GM06990 (cell line): ENCODE measurements around the gene FEV.

Source experiments
- DNase-seq: peaks from one replicate; pipeline ENCODE4 v3.0.0-alpha.2; 2011; ENCODE audit not compliant: insufficient read length; ENCODE audit errors: extremely low read depth
- H3K27me3 ChIP-seq: replicated peaks from 2 replicates; pipeline ENCODE4 v1.6.0; 2011; ENCODE audit warnings: low read length; ENCODE audit not compliant: control insufficient read depth, insufficient read depth
- H3K36me3 ChIP-seq: 2 replicates; pipeline ENCODE4 v1.5.1; 2011; ENCODE audit warnings: low read length; ENCODE audit not compliant: control insufficient read depth, insufficient read depth
- H3K4me3 ChIP-seq: replicated peaks from 2 replicates; pipeline ENCODE4 v1.5.1; 2011; ENCODE audit warnings: low read depth, mild to moderate bottlenecking, control low read depth, low read length
- TF ChIP-seq, protein P1 (sequence below): IDR thresholded peaks from 2 replicates; pipeline ENCODE4 v1.5.1; 2011; ENCODE audit warnings: low read length, control low read depth, mild to moderate bottlenecking, inconsistent platforms; ENCODE audit not compliant: insufficient read depth, poor library complexity, severe bottlenecking

The FEV gene

DNA sequence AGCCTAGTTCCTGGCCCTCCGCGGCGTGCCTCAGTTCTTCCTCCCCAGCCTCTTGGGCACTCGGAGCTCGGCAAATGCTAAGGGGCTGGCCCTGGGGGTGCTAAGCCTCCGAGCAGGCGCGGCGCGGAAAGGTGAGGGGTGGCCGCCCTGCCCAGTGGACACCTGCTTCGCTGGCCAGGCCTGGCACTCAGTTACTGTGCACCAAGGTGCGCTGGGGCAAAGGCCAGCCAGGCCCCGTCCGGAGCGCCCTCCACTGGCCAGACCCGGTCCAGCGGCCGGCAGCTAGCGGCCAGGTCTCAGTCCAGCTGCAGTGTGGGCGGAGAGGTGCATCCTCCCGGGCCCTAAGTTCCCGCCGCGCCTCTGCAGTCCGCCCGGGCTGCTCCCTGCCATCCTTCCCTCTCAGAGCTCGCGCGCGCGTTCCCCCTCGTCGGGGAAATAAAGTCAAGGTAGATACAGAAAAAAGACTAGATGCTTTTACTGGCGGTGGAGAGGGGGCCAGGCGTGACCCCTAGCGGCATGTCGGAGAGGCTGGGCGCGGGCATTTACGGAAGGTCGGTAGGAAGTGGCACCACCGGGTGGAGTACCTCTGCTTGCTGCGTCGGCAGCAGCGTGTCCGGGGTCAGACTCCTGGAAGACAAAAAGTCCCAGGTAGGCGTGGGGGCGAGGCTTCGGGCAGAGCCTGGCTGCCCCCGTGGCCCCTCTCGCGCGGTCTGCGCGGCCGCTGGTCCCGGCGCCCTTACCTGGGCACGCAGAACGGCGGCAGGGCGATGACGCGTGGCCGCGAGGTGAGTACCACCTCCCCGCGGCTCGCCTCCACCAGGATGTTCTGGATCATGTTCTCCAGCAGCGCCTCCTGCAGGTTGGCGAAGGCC, 17.6 kb upstream of the FEV start:
- H3K36me3 ChIP-seq, result no peaks in the 10 kb centered on the region
- no peak for DNase-seq
- H3K4me3 ChIP-seq, result no peak overlapping the region
- peaks cover 3% of the 10 kb centered on the region; the same call in 1 of the 2 replicates for H3K27me3 ChIP-seq
- TF ChIP-seq, protein P1, sequence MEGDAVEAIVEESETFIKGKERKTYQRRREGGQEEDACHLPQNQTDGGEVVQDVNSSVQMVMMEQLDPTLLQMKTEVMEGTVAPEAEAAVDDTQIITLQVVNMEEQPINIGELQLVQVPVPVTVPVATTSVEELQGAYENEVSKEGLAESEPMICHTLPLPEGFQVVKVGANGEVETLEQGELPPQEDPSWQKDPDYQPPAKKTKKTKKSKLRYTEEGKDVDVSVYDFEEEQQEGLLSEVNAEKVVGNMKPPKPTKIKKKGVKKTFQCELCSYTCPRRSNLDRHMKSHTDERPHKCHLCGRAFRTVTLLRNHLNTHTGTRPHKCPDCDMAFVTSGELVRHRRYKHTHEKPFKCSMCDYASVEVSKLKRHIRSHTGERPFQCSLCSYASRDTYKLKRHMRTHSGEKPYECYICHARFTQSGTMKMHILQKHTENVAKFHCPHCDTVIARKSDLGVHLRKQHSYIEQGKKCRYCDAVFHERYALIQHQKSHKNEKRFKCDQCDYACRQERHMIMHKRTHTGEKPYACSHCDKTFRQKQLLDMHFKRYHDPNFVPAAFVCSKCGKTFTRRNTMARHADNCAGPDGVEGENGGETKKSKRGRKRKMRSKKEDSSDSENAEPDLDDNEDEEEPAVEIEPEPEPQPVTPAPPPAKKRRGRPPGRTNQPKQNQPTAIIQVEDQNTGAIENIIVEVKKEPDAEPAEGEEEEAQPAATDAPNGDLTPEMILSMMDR, result peak; percentile 37

DNA sequence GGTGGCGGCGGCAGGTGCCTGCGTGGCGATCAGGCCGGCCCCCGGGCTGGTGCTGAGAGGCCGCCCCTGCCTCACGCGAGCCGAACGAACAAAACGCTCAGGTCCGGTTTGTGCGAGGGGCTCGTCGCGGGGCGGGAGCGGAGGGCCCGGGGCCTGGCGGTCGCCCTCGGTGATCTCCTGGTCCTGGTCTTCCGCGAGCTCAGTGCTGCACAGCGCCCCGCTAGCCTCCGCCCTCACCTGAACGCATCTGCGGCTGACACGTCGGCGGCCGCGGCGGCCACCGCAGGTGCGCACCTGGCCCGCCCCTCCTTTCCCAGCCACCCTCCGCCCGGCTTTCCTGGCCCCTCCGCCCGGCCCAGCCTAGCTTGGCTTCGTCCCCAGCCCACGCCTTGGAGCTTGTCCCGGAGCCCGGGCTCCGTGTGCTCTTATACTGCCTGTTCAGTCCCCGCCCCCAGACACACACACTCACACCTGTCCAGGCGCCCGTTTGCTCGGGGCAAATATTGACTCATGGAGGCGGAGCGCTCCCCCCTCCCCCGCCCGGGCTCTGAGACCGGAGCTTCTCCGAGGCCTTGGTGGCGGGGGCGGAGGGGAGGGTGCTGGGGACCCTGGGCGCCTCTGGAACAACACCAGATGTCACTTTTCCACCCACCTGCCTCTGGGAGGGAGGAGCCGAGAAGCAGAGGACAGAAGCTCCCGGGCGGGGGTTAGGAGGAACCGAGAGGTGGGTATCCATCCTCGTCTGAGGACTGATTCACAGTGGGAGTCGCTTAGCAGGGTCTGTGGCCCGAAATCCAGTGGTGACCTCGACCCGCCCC, 16.8 kb upstream of the FEV start:
- no peak overlapping the region for H3K4me3 ChIP-seq
- no peaks in the 10 kb centered on the region for H3K36me3 ChIP-seq
- DNase-seq, result no peak
- TF ChIP-seq, protein P1, result no peak
- H3K27me3 ChIP-seq, result peaks cover 5% of the 10 kb centered on the region

- H3K36me3 ChIP-seq, result no peaks in the 10 kb centered on the region
- no peak overlapping the region for H3K4me3 ChIP-seq
- H3K27me3 ChIP-seq, result peaks cover 5% of the 10 kb centered on the region
- no peak for DNase-seq
- TF ChIP-seq, protein P1, result no peak
Observed at GRCh38 chr2:219001100-219001576, 16.2 kb upstream of the FEV start.

DNA sequence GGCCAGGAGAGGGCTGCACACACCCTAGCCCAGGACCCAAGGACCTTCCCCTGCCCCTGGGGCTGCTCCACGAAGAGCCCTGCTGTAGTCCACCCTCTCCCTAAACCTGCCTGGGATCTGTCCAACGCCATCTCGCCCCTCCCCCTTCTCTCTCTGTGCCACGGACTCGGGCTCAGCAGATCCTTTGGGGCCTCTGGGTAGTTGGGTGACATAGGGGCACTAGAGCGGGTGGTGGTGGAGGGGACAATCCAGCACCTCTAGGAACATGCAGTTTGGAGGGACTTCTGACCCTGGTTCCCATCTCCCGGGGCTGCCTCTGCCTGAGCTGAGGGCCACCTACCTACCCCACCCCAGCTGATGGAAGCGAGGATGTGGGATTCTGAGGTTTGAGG, 15.6 kb upstream of the FEV start:
- no peak for DNase-seq
- Histone ChIP-seq H3K36me3 (no peaks in the 10 kb centered on the region), H3K4me3 (no peak overlapping the region), H3K27me3 (peaks cover 6% of the 10 kb centered on the region)
- TF ChIP-seq, protein P1, result no peak

DNA sequence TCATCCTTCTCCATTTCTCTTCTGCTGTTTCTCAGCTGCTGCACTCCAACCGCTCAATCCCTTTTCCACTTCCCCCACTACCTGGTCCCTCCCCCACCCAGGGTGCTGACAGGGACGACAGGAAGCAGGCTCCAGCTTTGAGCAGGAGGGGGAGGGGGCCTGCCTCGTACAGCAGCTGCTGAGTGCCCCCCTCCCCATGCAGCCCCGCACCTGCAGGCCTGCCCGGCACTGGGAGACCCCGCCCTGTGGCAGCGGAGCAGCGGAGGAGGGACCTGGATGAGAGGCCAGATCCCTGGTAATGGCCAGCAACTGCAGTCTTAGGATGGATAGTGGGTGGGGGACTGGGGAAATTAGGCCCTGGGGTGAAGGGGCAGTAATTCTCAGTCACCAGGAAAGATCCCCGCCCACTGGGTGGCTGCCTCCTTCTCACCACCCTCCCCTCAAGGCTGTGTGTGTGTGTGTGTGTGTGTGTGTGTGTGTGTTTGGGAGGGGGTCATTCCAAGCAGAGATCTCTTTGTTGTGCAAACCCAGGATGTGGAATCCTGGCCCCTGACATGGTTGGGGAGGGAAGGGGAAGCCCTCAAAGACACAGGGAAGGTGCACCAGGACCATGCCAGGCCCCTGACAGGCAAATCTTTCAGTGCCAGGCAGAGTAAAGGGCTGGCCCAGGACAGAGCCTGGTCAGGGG, 15.0 kb upstream of the FEV start:
- no peak overlapping the region for H3K4me3 ChIP-seq
- TF ChIP-seq, protein P1, result no peak
- no peak for DNase-seq
- peaks cover 8% of the 10 kb centered on the region for H3K27me3 ChIP-seq
- no peaks in the 10 kb centered on the region for H3K36me3 ChIP-seq
